Activated naive CD4-positive, alpha-beta T cell treated with anti-CD3 and anti-CD28 coated beads for 36 hours (primary cell): ENCODE data around the gene LOC128125822.
"Not testable (repeated sequence)": the region's sequence is repeated elsewhere in the genome, so short reads cannot be mapped to it uniquely, and the experiment has no call there.

Experiments used
- CTCF ChIA-PET: fragments of 350-600 bp; sonication (Branson Sonifier 250); formaldehyde crosslinking; loops from one replicate; lab custom pipeline; 2021; ENCODE audit warnings: antibody characterized with exemption; lab: Charles Lee
- DNase-seq: peaks from one replicate; pipeline ENCODE4 v3.0.0-alpha.2; 2020
- H3K27ac Mint-ChIP-seq: one replicate; pipeline ENCODE4 v1.8.0; 2021; ENCODE audit warnings: mild to moderate bottlenecking, mixed read lengths
- H3K27me3 Mint-ChIP-seq: one replicate; pipeline ENCODE4 v1.8.0; 2021; ENCODE audit warnings: low read depth, mixed read lengths
- H3K36me3 Mint-ChIP-seq: one replicate; pipeline ENCODE4 v1.8.0; 2021; ENCODE audit warnings: low read depth, mixed read lengths
- H3K4me1 Mint-ChIP-seq: one replicate; pipeline ENCODE4 v1.8.0; 2021; ENCODE audit warnings: low read depth, mixed read lengths
- H3K4me3 Mint-ChIP-seq: one replicate; pipeline ENCODE4 v1.8.0; 2021; ENCODE audit warnings: mild to moderate bottlenecking, moderate library complexity, mixed read lengths
- H3K9me3 Mint-ChIP-seq: one replicate; pipeline ENCODE4 v1.8.0; 2021; ENCODE audit warnings: mixed read lengths
- intact Hi-C: fragments of 100-400 bp; cut with micrococcal nuclease; formaldehyde crosslinking; loops from one replicate; pipeline ENCODE4 v1.15.1; 2023

LOC128125822 gene

GRCh38 chr6:63576147-63576772 is 4.0 kb downstream of the LOC128125822 start:
- Mint-ChIP-seq H3K4me1 (peaks cover 28% of the 10 kb centered on the region), H3K36me3 (peaks cover 41% of the 10 kb centered on the region), H3K4me3 (no peak overlapping the region), H3K9me3 (no peaks in the 10 kb centered on the region), H3K27ac (no peak overlapping the region), H3K27me3 (no peaks in the 10 kb centered on the region)
- CTCF ChIA-PET, result no interaction called here
- no peak for DNase-seq
- intact Hi-C loops, result no loop called here

- peaks cover 44% of the 10 kb centered on the region for H3K36me3 Mint-ChIP-seq
- H3K27ac Mint-ChIP-seq, result no peak overlapping the region
- intact Hi-C loops, result no loop called here
- H3K27me3 Mint-ChIP-seq, result no peaks in the 10 kb centered on the region
- H3K4me1 Mint-ChIP-seq, result peaks cover 23% of the 10 kb centered on the region
- no peak overlapping the region for H3K4me3 Mint-ChIP-seq
- no peak for DNase-seq
- H3K9me3 Mint-ChIP-seq, result no peaks in the 10 kb centered on the region
- CTCF ChIA-PET, result interaction anchor here (0.7 kb wide), 2 partner anchors 38 to 1200 kb away, joined by 3 read pairs; no protein-coding TSS in a partner anchor
These were observed 4.9 kb downstream of the LOC128125822 start for GRCh38 chr6:63576985-63577712.

- no peaks in the 10 kb centered on the region for H3K9me3 Mint-ChIP-seq
- H3K36me3 Mint-ChIP-seq, result peaks cover 48% of the 10 kb centered on the region
- intact Hi-C loops, result no loop called here
- H3K4me1 Mint-ChIP-seq, result peaks cover 23% of the 10 kb centered on the region
- no peak overlapping the region for H3K4me3 Mint-ChIP-seq
- no peaks in the 10 kb centered on the region for H3K27me3 Mint-ChIP-seq
- CTCF ChIA-PET, result no interaction called here
- H3K27ac Mint-ChIP-seq, result no peak overlapping the region
- DNase-seq, result no peak
These were observed 6.5 kb downstream of the LOC128125822 start for GRCh38 chr6:63578757-63579156.

- DNase-seq, result no peak
- H3K4me1 Mint-ChIP-seq, result peaks cover 13% of the 10 kb centered on the region
- CTCF ChIA-PET, result no interaction called here
- peaks cover 42% of the 10 kb centered on the region for H3K36me3 Mint-ChIP-seq
- no peak overlapping the region for H3K4me3 Mint-ChIP-seq
- no peaks in the 10 kb centered on the region for H3K27me3 Mint-ChIP-seq
- no peak overlapping the region for H3K27ac Mint-ChIP-seq
- intact Hi-C loops, result no loop called here
- no peaks in the 10 kb centered on the region for H3K9me3 Mint-ChIP-seq
These were observed 7.8 kb downstream of the LOC128125822 start for GRCh38 chr6:63579937-63580703.

GRCh38 chr6:63580704-63580961 is 8.4 kb downstream of the LOC128125822 start:
- H3K4me1 Mint-ChIP-seq, result peaks cover 9% of the 10 kb centered on the region
- peaks cover 40% of the 10 kb centered on the region for H3K36me3 Mint-ChIP-seq
- no peaks in the 10 kb centered on the region for H3K9me3 Mint-ChIP-seq
- intact Hi-C loops, result no loop called here
- H3K27me3 Mint-ChIP-seq, result no peaks in the 10 kb centered on the region
- CTCF ChIA-PET, result no interaction called here
- DNase-seq, result no peak
- H3K4me3 Mint-ChIP-seq, result no peak overlapping the region
- no peak overlapping the region for H3K27ac Mint-ChIP-seq

GRCh38 chr6:63581355-63582013 is 9.2 kb downstream of the LOC128125822 start:
- no peaks in the 10 kb centered on the region for H3K27me3 Mint-ChIP-seq
- CTCF ChIA-PET, result no interaction called here
- peaks cover 5% of the 10 kb centered on the region for H3K4me1 Mint-ChIP-seq
- no peaks in the 10 kb centered on the region for H3K9me3 Mint-ChIP-seq
- H3K36me3 Mint-ChIP-seq, result peaks cover 35% of the 10 kb centered on the region
- H3K27ac Mint-ChIP-seq, result no peak overlapping the region
- DNase-seq, result no peak
- intact Hi-C loops, result no loop called here
- no peak overlapping the region for H3K4me3 Mint-ChIP-seq

GRCh38 chr6:63582579-63583231 is 10.4 kb downstream of the LOC128125822 start:
- Mint-ChIP-seq H3K36me3 (peaks cover 28% of the 10 kb centered on the region), H3K4me3 (no peak overlapping the region), H3K27ac (no peak overlapping the region), H3K9me3 (no peaks in the 10 kb centered on the region), H3K4me1 (no peaks in the 10 kb centered on the region), H3K27me3 (no peaks in the 10 kb centered on the region)
- DNase-seq, result no peak
- intact Hi-C loops, result no loop called here
- CTCF ChIA-PET, result no interaction called here

GRCh38 chr6:63584125-63584514 is 11.8 kb downstream of the LOC128125822 start:
- Mint-ChIP-seq H3K4me3 (no peak overlapping the region), H3K4me1 (no peaks in the 10 kb centered on the region), H3K9me3 (no peaks in the 10 kb centered on the region), H3K27ac (no peak overlapping the region), H3K27me3 (no peaks in the 10 kb centered on the region), H3K36me3 (peaks cover 28% of the 10 kb centered on the region)
- no peak for DNase-seq
- CTCF ChIA-PET, result no interaction called here
- intact Hi-C loops, result no loop called here

GRCh38 chr6:63584566-63584965 is 12.3 kb downstream of the LOC128125822 start:
- H3K27ac Mint-ChIP-seq, result no peak overlapping the region
- H3K36me3 Mint-ChIP-seq, result peaks cover 27% of the 10 kb centered on the region
- H3K9me3 Mint-ChIP-seq, result no peaks in the 10 kb centered on the region
- CTCF ChIA-PET, result interaction anchor here (0.6 kb wide), 1 partner anchor 218 kb away, joined by 3 read pairs; no protein-coding TSS in a partner anchor
- H3K4me3 Mint-ChIP-seq, result no peak overlapping the region
- no peak for DNase-seq
- intact Hi-C loops, result no loop called here
- no peaks in the 10 kb centered on the region for H3K4me1 Mint-ChIP-seq
- no peaks in the 10 kb centered on the region for H3K27me3 Mint-ChIP-seq

GRCh38 chr6:63585652-63586051 is 13.4 kb downstream of the LOC128125822 start:
- peaks cover 16% of the 10 kb centered on the region for H3K36me3 Mint-ChIP-seq
- H3K9me3 Mint-ChIP-seq, H3K27me3 Mint-ChIP-seq, H3K27ac Mint-ChIP-seq, H3K4me3 Mint-ChIP-seq, H3K4me1 Mint-ChIP-seq, DNase-seq, intact Hi-C loops: not testable (repeated sequence)
- CTCF ChIA-PET, result interaction anchor here (0.6 kb wide), 1 partner anchor 13 kb away, joined by 3 read pairs; no protein-coding TSS in a partner anchor

- Mint-ChIP-seq H3K4me1 (no peaks in the 10 kb centered on the region), H3K27ac (no peak overlapping the region), H3K9me3 (no peaks in the 10 kb centered on the region), H3K4me3 (no peak overlapping the region), H3K36me3 (no peaks in the 10 kb centered on the region), H3K27me3 (no peaks in the 10 kb centered on the region)
- intact Hi-C loops, result no loop called here
- DNase-seq, result no peak
- CTCF ChIA-PET, result no interaction called here
These were observed 17.7 kb downstream of the LOC128125822 start for GRCh38 chr6:63589952-63590411.

GRCh38 chr6:63592886-63593285 is 20.6 kb downstream of the LOC128125822 start:
- Mint-ChIP-seq H3K4me3 (no peak overlapping the region), H3K4me1 (peaks cover 2% of the 10 kb centered on the region), H3K27me3 (peaks cover 4% of the 10 kb centered on the region), H3K27ac (no peak overlapping the region), H3K36me3 (no peaks in the 10 kb centered on the region), H3K9me3 (no peaks in the 10 kb centered on the region)
- no peak for DNase-seq
- intact Hi-C loops, result no loop called here
- CTCF ChIA-PET, result interaction anchor here (0.7 to 0.8 kb wide), 2 partner anchors 19 to 54 kb away, joined by 3 read pairs; no protein-coding TSS in a partner anchor
